ENCODE results near the gene STAT1.

STAT1 gene

DNA sequence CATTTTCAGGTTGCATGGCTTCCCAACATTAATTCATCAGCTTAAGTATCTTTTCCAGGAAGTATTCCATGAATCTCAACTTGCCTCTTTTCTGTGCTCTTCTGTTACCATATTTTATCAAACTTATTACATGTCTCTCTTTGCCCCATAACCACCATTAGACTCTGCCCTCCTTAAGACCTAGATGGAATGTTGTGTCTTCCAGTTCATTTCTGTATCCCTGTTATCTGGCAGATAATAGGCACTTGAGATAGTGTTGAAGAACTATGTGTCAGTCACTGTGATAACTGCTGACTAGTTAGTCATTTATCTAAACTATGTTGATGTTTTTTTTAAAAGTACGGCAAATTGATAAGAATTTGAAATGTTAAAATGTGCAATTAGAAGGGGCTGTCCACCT, 91.6 kb downstream of the STAT1 start:
- Histone ChIP-seq H3K9ac (ENCODE audit: insufficient read length) (no peak overlapping the region), H3K9me3 (ENCODE audit: low read depth, low read length) (no peaks in the 10 kb centered on the region; the same call in 1 of the 2 replicates), H3K36me3 (ENCODE audit: insufficient read depth, low read length) (peaks cover 76% of the 10 kb centered on the region), H3K27ac (no peak overlapping the region), H3K4me3 (no peak overlapping the region)
- TF ChIP-seq POLR2AphosphoS5 (IDR thresholded peaks at IDR 0.05; ENCODE audit: borderline replicate concordance, low read depth, low read length) (no peak), EZH2 (IDR thresholded peaks at IDR 0.05) (no peak), FOXP2 (optimal IDR thresholded peaks at IDR 0.05; ENCODE audit: control extremely low read depth, extremely low read length, insufficient read depth) (no peak)
- no peak for DNase-seq (ENCODE audit: low read depth, low spot score)

DNA sequence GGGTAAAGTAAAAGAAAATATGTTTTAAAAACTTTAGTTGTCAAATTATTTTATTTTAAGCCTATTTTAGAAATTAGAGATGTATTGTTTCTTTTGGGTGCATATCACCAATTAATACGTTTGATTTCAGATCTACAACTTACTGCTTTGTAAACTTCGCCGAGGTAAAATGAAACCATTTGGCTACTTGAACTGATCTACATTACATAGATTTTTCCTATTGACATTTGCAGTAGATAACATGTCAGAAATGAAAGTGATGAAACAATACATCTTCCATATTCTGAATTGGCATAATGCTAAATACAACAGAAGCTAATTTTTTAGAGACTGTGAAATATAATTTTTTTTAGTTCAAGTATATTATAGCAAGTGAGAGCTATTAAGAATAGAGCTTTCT, 93.9 kb downstream of the STAT1 start:
- H3K36me3 ChIP-seq (ENCODE audit: insufficient read depth, low read length): peaks cover 79% of the 10 kb centered on the region
- TF ChIP-seq EZH2 (IDR thresholded peaks at IDR 0.05): no peak
- TF ChIP-seq FOXP2 (optimal IDR thresholded peaks at IDR 0.05; ENCODE audit: control extremely low read depth, extremely low read length, insufficient read depth): no peak
- TF ChIP-seq POLR2AphosphoS5 (IDR thresholded peaks at IDR 0.05; ENCODE audit: borderline replicate concordance, low read depth, low read length): no peak

More for the DNA sequence above, 93.9 kb downstream of the STAT1 start:
- no peak for DNase-seq (ENCODE audit: low read depth, low spot score)
- no peak overlapping the region for H3K9ac ChIP-seq (ENCODE audit: insufficient read length)
- H3K4me3 ChIP-seq: no peak overlapping the region
- no peaks in the 10 kb centered on the region; the same call in 1 of the 2 replicates for H3K9me3 ChIP-seq (ENCODE audit: low read depth, low read length)
- no peak overlapping the region for H3K27ac ChIP-seq
